Measurements from ENCODE around the gene ZC3H6. TPM values are rescaled to one million over a fixed set of nuclear protein-coding genes. Genes with fewer than 3 reads are reported as not detected.
"Not testable (repeated sequence)": the region's sequence is repeated elsewhere in the genome, so short reads cannot be mapped to it uniquely, and the experiment has no call there.

The ZC3H6 gene
- total RNA-seq, 1 donor from 2014 or later = 3.9 TPM

- Mint-ChIP-seq H3K27me3 (ENCODE audit: low read depth, unreplicated experiment) (no peaks in the 10 kb centered on the region), H3K9me3 (ENCODE audit: unreplicated experiment) (no peaks in the 10 kb centered on the region), H3K4me1 (ENCODE audit: low read depth, unreplicated experiment) (no peaks in the 10 kb centered on the region), H3K27ac (ENCODE audit: unreplicated experiment) (no peak overlapping the region), H3K4me3 (ENCODE audit: unreplicated experiment) (no peak overlapping the region), H3K36me3 (ENCODE audit: low read depth, unreplicated experiment) (no peaks in the 10 kb centered on the region)
- no peak for FAIRE-seq
- Histone ChIP-seq H3K4me3 (ENCODE audit: insufficient read depth, low read depth, low read length) (no peak overlapping the region), H3K79me2 (ENCODE audit: insufficient read depth, low read length) (no peaks in the 10 kb centered on the region), H3K4me2 (ENCODE audit: low read length) (no peak overlapping the region), H3K9ac (ENCODE audit: low read length) (no peak overlapping the region), H4K20me1 (ENCODE audit: insufficient read depth, low read length) (no peaks in the 10 kb centered on the region), H2AFZ (ENCODE audit: low read depth, low read length) (no peak overlapping the region), H3K9me3 (ENCODE audit: insufficient read depth, low read depth, low read length) (no peaks in the 10 kb centered on the region), H3K36me3 (ENCODE audit: insufficient read depth, low read length) (no peaks in the 10 kb centered on the region), H3K27me3 (ENCODE audit: insufficient read depth, low read length) (no peaks in the 10 kb centered on the region), H3K27ac (ENCODE audit: low read depth, low read length) (no peak overlapping the region), H3K4me1 (ENCODE audit: insufficient read depth, low read length) (peaks cover 6% of the 10 kb centered on the region)
- no peak for TF ChIP-seq CTCF (IDR thresholded peaks at IDR 0.05; ENCODE audit: insufficient read depth, low read depth, low read length)
- TF ChIP-seq EZH2 (IDR thresholded peaks at IDR 0.05; ENCODE audit: insufficient read depth, low read length) = no peak
- no peak for DNase-seq (ENCODE audit: low read depth)
Measured at GRCh38 chr2:112277596-112278220, 2.3 kb downstream of the ZC3H6 start.

- H2AFZ ChIP-seq (ENCODE audit: low read depth, low read length); H3K9me3 ChIP-seq (ENCODE audit: insufficient read depth, low read depth, low read length); H3K36me3 ChIP-seq (ENCODE audit: insufficient read depth, low read length); H3K27ac Mint-ChIP-seq (ENCODE audit: unreplicated experiment); H3K4me3 ChIP-seq (ENCODE audit: insufficient read depth, low read depth, low read length); H3K4me1 ChIP-seq (ENCODE audit: insufficient read depth, low read length); H3K27me3 Mint-ChIP-seq (ENCODE audit: low read depth, unreplicated experiment); H3K4me2 ChIP-seq (ENCODE audit: low read length); H3K27me3 ChIP-seq (ENCODE audit: insufficient read depth, low read length); H4K20me1 ChIP-seq (ENCODE audit: insufficient read depth, low read length); FAIRE-seq; H3K4me3 Mint-ChIP-seq (ENCODE audit: unreplicated experiment); H3K4me1 Mint-ChIP-seq (ENCODE audit: low read depth, unreplicated experiment); H3K9ac ChIP-seq (ENCODE audit: low read length); H3K27ac ChIP-seq (ENCODE audit: low read depth, low read length); H3K79me2 ChIP-seq (ENCODE audit: insufficient read depth, low read length); DNase-seq (ENCODE audit: low read depth); H3K9me3 Mint-ChIP-seq (ENCODE audit: unreplicated experiment); H3K36me3 Mint-ChIP-seq (ENCODE audit: low read depth, unreplicated experiment): not testable (repeated sequence)
Measured at GRCh38 chr2:112282066-112282465, 6.7 kb downstream of the ZC3H6 start.

GRCh38 chr2:112283535-112283934 is 8.1 kb downstream of the ZC3H6 start:
- H2AFZ ChIP-seq (ENCODE audit: low read depth, low read length) = not testable (repeated sequence)

More at GRCh38 chr2:112283535-112283934, 8.1 kb downstream of the ZC3H6 start:
- H3K27ac ChIP-seq (ENCODE audit: low read depth, low read length); H3K4me1 Mint-ChIP-seq (ENCODE audit: low read depth, unreplicated experiment); H3K79me2 ChIP-seq (ENCODE audit: insufficient read depth, low read length); H3K27ac Mint-ChIP-seq (ENCODE audit: unreplicated experiment); H3K9ac ChIP-seq (ENCODE audit: low read length); H3K4me3 ChIP-seq (ENCODE audit: insufficient read depth, low read depth, low read length); H3K36me3 ChIP-seq (ENCODE audit: insufficient read depth, low read length); H3K36me3 Mint-ChIP-seq (ENCODE audit: low read depth, unreplicated experiment); H3K4me2 ChIP-seq (ENCODE audit: low read length); H4K20me1 ChIP-seq (ENCODE audit: insufficient read depth, low read length); H3K4me3 Mint-ChIP-seq (ENCODE audit: unreplicated experiment); FAIRE-seq; H3K27me3 ChIP-seq (ENCODE audit: insufficient read depth, low read length); H3K9me3 ChIP-seq (ENCODE audit: insufficient read depth, low read depth, low read length); H3K4me1 ChIP-seq (ENCODE audit: insufficient read depth, low read length); H3K9me3 Mint-ChIP-seq (ENCODE audit: unreplicated experiment); H3K27me3 Mint-ChIP-seq (ENCODE audit: low read depth, unreplicated experiment): not testable (repeated sequence)
- peak; percentile 17 for DNase-seq (ENCODE audit: low read depth)
